Measurements from ENCODE around the gene SPX.

Gene SPX

DNA sequence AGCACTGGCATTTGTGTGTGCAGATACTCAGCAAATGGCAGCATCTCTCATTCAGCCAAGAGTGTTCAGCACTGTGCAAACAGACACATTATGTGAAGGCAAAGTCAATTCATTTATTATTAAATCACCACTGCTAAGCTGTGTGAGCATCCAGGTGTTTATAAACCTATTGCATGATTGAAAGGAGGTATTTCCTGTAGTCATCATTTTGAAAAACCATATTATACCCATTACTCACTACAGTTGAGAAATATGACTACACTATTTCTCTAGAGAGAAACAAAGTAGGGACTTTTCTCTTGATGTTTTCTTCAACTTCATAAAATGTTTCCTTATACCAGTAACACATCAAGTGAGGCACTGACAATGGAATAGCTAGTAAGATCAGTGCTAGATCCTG, 13.7 kb downstream of the SPX start:
- peak in 2 of 3 experiments; percentile 26 to 70 for DNase-seq

DNA sequence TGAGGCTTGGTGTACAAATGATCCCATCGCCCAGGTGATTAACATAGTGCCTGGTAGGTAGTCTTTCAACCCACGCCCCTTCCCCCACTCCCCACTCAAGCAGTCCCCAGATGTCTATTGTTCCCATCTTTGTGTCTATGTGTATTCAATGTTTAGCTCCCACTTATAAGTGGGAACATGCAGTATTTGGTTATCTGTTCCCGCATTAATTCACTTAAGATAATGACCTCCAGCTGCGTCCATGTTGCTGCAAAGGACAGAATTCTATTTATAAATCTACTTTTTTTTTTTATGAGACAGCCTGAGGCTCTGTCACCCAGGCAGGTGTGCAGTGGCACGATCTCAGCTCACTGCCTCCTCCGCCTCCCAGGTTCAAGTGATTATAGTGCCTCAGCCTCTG, 15.7 kb downstream of the SPX start:
- peak in 2 of 3 experiments; percentile 39 to 87 for DNase-seq

GRCh38 chr12:21542403-21542802, 16.3 kb downstream of the SPX start:
- DNase-seq, result no peak

DNA sequence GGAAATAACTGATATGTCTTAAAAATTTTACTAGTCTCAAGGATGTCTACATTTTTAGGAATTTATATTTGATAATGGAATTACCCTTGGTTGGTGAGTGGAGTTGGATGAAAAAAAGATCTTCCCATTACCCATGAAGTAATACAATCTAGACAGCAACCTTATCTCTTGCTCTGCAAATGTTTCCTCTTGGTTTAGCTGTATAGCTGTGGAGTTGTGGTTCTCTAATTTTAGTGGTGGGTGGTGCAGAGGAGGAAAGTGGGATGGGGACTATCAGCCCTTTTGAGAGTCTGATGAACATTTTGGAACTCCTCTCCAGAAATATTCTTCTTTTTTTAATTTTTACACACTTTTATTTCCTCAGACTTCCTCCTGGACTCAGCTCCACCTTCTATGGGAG, 17.1 kb downstream of the SPX start:
- DNase-seq, result no peak

DNA sequence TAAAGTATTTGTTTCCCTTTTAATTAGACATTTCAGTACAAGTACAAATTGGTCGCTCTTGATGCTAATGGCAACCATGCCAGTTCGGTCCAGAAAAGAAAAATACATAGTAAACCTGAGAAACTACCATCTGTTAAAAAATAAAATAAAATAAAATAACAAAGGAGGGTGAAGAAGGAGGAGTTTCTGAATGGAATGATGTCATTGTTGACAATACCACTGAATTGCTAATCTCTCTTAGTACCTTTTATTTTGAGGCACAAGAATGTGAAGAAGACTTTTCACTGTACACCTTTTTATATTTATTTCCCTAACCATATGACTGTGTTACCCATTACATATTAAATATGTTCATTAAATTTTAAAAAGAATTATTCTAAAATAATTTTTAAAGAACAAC, 19.5 kb downstream of the SPX start:
- DNase-seq, result no peak

DNA sequence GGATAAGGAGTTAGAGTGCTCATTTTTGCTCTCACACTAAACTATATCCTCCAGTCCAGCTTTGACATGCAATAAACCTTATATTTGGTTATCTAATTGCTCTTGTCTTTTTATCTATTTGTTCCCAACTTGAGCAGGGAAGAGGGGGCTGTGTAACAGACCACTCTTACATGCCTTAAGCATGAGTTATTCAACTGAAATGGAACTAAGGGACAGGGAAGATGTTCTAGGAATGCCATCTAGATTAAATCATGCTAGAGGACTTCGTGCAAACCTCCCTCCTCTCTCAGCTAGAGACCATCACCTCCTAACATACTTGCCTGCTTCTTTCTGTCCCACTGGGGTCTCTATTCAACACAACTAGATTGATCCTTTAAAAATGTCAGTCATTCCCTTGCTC, 20.6 kb downstream of the SPX start:
- DNase-seq, result no peak

GRCh38 chr12:21547437-21547836, 21.3 kb downstream of the SPX start:
- DNase-seq, result no peak

- DNase-seq, result no peak
Measured at GRCh38 chr12:21551841-21552465, 25.9 kb downstream of the SPX start.

- no peak for DNase-seq
Measured at GRCh38 chr12:21552635-21553328, 26.7 kb downstream of the SPX start.

DNA sequence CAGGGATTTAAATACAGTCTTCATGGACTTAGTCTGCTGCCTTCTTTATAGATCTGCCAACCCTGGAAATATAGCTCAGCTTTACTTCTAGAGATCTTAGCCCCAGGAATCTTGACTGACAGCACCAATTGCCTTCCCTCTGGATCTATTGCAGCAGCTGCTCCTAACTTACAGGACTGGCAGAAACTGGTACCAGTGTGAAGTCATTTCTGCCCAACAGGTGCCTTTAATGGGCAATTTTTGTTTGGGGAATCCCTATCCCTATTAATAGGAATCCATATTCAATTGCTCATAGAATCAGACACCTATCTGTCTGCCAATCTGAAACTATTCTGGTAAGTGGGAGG, 27.2 kb downstream of the SPX start:
- no peak for DNase-seq

- no peak for DNase-seq
Measured at GRCh38 chr12:21558100-21558679, 32.1 kb downstream of the SPX start.

DNA sequence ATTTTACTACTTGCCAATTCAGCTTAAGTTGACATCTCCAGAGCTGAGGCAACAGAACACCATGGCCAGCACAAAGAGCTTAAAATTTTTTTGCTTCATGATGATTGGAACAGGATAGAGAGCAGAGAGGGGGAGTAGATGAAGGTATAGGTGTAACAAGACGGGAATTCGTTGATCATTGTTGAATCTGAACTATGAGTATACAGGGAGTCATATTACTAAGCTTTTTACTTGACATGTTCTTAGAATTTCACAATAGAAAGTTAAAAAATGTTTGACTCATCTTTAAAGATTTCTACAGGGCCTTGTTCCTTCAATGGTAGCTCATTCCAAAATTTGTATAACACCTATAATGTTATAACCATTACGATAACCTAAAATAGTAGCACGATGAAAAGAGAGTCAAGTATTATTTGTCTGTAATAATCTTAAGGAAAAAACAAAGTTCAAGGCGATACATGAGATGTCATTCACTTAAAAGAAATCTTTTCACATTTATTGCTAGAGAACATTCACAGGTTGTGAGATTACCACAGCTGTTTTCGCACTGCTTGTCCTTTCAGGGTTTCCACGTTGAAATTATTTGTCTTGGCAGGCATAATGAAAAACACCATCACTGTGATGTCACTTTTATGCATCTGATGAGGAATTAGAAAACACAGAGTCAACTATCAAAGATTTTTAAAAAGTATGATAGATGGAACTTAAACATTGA, 33.9 kb downstream of the SPX start:
- no peak for DNase-seq

- no peak for DNase-seq
Measured at GRCh38 chr12:21561158-21561557, 35.1 kb downstream of the SPX start.

GRCh38 chr12:21562859-21563258, 36.8 kb downstream of the SPX start:
- no peak for DNase-seq

- DNase-seq, result no peak
Measured at GRCh38 chr12:21566223-21566906, 40.3 kb downstream of the SPX start.

DNA sequence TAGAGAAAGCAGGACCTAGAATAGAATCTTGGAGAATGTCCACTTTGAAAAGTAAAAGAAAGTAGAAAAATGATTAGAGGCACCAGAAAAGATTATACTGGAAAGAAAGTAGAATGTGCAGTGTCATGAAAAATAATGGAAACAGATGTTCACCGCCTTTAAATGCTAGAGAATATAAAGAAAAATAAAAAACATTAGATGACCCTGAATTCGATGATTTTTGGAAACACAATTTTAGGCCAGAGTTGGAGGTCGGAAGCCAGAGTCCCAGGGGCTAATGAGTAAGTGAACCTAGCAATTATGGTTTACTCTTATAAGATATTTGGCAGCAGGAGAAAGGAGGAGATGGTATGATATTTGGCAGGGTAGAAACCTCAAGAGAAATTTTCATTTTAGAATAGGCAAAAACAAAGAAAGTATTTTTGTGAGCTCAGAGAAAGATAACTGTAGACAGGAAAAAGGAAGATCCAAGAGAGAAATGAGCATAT, 40.9 kb downstream of the SPX start:
- DNase-seq, result no peak

GRCh38 chr12:21568115-21568514, 42.0 kb downstream of the SPX start:
- DNase-seq, result no peak

DNA sequence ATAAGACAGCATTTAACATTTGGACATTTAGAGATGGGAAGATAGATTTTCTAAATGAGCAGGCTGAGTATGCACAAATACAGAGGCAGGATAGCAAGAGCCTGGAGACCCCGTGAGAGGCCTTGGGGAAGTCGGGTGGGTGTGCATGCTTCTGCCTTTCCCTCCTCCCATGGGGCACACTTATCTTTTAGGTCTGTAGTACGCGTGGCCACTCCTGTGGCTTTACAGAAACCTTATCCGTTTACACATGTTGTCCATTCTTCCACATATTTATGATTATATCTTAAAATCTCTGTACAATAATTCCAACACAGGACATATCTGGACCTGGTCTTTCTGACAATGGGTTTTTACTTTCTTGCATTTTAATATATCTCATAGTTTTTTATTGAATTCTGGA, 45.0 kb downstream of the SPX start:
- no peak for DNase-seq

GRCh38 chr12:21573733-21574358, 47.8 kb downstream of the SPX start:
- no peak for DNase-seq

GRCh38 chr12:21576431-21576830, 50.3 kb downstream of the SPX start:
- no peak for DNase-seq

DNA sequence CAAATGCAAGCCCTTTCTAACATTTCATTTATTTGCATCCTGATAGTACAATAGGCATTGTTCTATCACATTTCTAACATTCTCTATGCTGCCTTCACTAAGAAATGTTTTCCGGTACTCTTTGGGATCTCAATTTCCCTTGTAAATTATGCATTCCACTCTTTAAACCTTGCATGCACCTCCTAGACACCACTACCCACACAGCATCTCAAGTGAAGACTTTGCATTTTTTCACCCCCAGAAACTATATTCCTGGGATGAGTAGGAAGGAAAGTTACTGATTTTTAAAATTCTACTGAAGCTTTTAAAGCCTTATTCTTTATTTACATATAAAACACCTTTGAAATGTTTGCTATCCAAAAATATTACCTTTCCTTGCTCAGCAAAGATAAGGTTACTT, 51.4 kb downstream of the SPX start:
- no peak for DNase-seq

GRCh38 chr12:21580748-21581516, 54.8 kb downstream of the SPX start:
- no peak for DNase-seq
